Adipocyte (in vitro differentiated cells): ENCODE results near the gene PA2G4.
"Not testable (repeated sequence)": the region's sequence is repeated elsewhere in the genome, so short reads cannot be mapped to it uniquely, and the experiment has no call there.

Experiments
- DNase-seq: peaks from one replicate; pipeline ENCODE4 v3.0.0-alpha.2; 2015; ENCODE audit warnings: low read depth
- H3K27me3 ChIP-seq: replicated peaks from 2 replicates; pipeline ENCODE4 v1.7.0; 2013; ENCODE audit warnings: mild to moderate bottlenecking, low read length, moderate library complexity; ENCODE audit not compliant: control insufficient read depth, insufficient read depth
- H3K36me3 ChIP-seq: 2 replicates; pipeline ENCODE4 v1.7.0; 2013; ENCODE audit warnings: low read length, mild to moderate bottlenecking, moderate library complexity; ENCODE audit not compliant: control insufficient read depth, insufficient read depth, severe bottlenecking
- H3K4me1 ChIP-seq: 2 replicates; pipeline ENCODE4 v1.7.0; 2013; ENCODE audit warnings: mild to moderate bottlenecking, low read length, moderate library complexity; ENCODE audit not compliant: control insufficient read depth, insufficient read depth
- H3K4me3 ChIP-seq: 2 replicates; pipeline ENCODE4 v1.7.0; 2013; ENCODE audit warnings: mild to moderate bottlenecking, low read length, moderate library complexity
- H3K9ac ChIP-seq: 2 replicates; pipeline ENCODE4 v1.7.0; 2013; ENCODE audit warnings: mild to moderate bottlenecking, low read length, moderate library complexity
- H3K9me3 ChIP-seq: 2 replicates; pipeline ENCODE4 v1.7.0; 2013; ENCODE audit warnings: mild to moderate bottlenecking, low read length, moderate library complexity; ENCODE audit not compliant: control insufficient read depth

Gene PA2G4

DNA sequence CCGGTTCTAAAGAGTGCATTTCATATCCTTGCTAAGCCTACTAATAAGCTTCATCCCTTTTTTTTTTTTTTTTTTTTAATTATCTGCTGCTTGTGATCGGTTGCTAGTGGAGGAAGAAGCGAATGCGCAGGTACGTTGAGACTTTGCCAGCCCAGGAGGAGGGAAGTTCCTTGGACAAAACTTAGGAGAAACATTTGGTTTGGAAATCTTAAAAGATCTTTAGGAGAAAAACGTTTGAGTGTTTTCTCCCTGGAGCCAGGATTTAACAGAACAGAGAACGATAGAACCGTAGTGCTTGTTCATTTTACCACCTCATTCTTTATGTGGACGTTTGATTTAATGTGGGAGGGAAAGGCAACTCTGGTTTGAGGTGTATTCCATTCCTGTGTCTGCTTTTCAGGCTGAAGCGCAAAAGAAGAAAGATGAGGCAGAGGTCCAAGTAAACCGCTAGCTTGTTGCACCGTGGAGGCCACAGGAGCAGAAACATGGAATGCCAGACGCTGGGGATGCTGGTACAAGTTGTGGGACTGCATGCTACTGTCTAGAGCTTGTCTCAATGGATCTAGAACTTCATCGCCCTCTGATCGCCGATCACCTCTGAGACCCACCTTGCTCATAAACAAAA lies 12.8 kb downstream of the PA2G4 start:
- not testable (repeated sequence) for H3K9me3 ChIP-seq
- H3K4me3 ChIP-seq = peak overlapping the region; percentile 94
- peak overlapping the region; percentile 97 for H3K9ac ChIP-seq

DNA sequence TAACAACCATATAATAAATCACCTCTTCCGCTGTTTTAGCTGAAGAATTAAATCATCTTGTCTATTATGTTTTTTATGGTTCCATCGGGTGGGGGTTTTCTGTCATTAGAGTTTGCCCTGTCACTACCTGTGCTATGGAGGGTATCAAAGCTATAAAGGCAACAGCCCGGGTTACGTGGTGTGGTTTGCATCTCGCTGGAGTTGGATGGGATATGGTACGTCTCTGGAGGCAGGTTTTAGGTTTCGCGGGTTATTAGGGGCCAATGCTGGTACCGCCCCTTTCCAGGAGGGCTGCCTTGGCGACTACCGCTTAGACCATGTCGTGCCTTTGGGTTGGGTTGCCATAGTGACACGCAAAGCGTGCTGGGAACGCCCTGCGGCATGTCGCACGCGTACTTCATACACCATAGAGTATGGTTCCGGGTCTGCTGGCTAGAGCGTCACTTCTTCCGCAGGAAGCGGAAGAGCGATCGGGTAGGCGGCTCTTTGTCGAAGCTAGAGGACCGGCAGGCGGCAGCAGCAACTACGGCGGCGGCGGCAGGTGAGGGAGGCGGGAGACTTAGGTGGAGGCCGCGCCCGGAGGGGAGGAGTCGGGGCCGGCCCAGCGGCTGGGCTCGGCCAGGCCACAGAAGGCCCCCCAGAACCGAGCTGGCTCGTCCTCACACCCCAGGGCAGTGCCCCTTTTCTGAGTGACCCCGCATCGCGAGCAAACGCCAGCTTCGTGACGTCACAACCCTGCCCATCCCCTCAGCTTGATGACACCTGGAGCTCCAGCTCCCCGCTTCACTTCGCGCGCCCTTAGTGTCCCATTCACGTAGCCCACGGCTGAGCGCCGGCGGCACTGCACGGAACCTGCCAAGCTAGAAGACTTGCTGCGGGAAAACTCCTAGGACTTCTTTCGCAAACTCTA lies 13.7 kb downstream of the PA2G4 start, which contains the start of gene ZC3H10:
ZC3H10 (plus strand) TSS at position 489 of the 910 bp plus-strand sequence. CDS start 2,297 bp downstream, outside the sequence.
- no peaks in the 10 kb centered on the region for H3K27me3 ChIP-seq
- peak within 1 kb of the TSS; percentile 97 for H3K9ac ChIP-seq
- peak within 1 kb of the TSS; percentile 94 for H3K4me3 ChIP-seq
- peaks cover 32% of the 10 kb centered on the region for H3K36me3 ChIP-seq
- no peaks in the 10 kb centered on the region for H3K9me3 ChIP-seq
- peak; percentile 99 for DNase-seq
- peaks cover 27% of the 10 kb centered on the region for H3K4me1 ChIP-seq

More for the DNA sequence above, 12.8 kb downstream of the PA2G4 start:
- peaks cover 21% of the 10 kb centered on the region for H3K4me1 ChIP-seq
- H3K36me3 ChIP-seq = peaks cover 38% of the 10 kb centered on the region
- not testable (repeated sequence) for H3K27me3 ChIP-seq, DNase-seq

DNA sequence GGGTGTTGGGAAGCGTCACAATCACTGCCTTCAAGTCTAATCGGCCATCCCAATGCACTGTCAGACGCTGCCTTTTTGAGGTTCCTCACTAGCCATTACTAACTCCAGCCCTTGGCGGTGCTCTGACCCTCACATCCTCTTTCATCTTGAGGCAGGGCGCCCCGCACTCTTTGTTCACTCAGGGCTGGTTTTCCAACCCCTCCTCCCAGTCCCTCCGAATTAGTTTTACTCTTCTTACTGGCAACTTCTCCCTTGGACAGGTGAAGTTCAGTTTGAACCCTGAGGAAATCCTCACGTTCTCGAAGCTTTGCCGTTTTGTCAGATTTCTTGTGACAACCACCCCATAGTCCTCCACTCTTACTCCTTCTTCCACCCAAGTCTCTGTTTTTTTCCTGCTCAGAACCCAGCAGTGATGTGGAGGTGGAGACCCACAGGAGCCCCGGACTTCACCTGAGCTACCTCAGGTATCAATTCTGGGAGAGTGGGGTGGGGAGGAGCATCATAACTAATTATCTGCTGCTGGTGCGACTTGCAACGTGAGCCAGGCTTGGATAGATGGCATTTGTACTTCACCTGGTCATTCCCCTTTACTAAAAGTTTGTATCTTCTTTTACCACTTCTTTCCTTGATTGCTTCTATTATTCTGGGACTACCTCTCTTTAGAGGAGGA lies 14.5 kb downstream of the PA2G4 start:
- DNase-seq = no peak
- Histone ChIP-seq H3K4me3 (peak overlapping the region; percentile 94), H3K36me3 (peaks cover 24% of the 10 kb centered on the region), H3K4me1 (peaks cover 28% of the 10 kb centered on the region), H3K9ac (peak overlapping the region; percentile 97), H3K27me3 (no peaks in the 10 kb centered on the region), H3K9me3 (no peaks in the 10 kb centered on the region)

DNA sequence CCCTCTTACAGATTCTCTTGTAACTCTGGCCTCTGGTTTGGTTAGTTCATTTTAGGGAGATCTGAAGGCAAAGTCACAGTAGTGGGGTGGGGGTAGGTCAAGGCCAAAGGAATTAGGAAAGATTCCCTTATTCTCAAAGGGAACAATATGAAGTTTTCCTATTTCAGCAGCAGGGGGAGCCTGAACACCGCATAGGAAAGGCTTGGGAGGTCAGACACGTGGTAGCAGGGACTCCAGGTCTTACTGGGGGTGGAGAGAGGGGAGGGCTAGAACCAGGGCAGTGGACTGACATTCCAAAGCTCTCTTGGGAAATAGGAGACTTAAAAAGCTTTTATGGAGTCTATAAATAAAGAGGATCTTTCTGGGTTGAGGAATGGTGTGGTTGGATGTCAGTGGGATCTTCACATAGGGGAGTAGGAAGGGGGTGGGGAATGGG lies 15.0 kb downstream of the PA2G4 start:
- Histone ChIP-seq H3K9me3 (no peaks in the 10 kb centered on the region), H3K36me3 (peaks cover 23% of the 10 kb centered on the region), H3K4me3 (peak overlapping the region; percentile 94), H3K9ac (peak overlapping the region; percentile 97), H3K27me3 (no peaks in the 10 kb centered on the region), H3K4me1 (peaks cover 28% of the 10 kb centered on the region)
- DNase-seq = peak; percentile 95

DNA sequence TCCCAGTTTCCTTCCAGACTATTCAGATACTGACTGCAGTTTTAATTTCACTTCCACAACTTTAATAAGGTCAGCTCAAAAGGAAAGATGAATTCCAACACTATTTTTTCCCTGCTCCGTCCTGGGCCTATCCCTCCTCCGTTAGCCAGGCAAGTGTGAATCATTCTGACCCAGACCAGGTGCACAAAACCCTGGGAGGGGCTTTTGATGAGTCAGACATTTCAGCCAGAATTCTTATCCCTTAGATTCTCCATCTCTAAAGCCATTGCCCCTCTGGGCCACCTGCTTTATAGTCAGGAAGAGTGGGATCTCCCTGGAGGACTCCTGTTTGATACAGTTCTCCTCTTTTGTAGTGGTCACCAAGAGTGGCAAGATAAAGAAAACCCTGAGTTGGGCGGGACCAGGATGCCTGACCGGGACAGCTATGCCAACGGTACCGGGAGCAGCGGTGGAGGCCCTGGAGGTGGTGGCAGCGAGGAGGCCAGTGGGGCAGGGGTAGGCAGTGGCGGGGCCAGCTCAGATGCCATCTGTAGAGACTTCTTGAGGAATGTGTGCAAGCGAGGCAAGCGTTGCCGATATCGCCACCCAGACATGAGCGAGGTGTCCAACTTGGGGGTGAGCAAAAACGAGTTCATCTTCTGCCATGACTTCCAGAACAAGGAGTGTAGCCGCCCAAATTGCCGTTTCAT lies 15.9 kb downstream of the PA2G4 start:
- H3K36me3 ChIP-seq = peaks cover 23% of the 10 kb centered on the region
- H3K4me3 ChIP-seq = peak overlapping the region; percentile 51
- DNase-seq = no peak
- H3K9ac ChIP-seq = peak overlapping the region; percentile 97
- peaks cover 36% of the 10 kb centered on the region for H3K4me1 ChIP-seq
- H3K9me3 ChIP-seq = no peaks in the 10 kb centered on the region
- no peaks in the 10 kb centered on the region for H3K27me3 ChIP-seq

DNA sequence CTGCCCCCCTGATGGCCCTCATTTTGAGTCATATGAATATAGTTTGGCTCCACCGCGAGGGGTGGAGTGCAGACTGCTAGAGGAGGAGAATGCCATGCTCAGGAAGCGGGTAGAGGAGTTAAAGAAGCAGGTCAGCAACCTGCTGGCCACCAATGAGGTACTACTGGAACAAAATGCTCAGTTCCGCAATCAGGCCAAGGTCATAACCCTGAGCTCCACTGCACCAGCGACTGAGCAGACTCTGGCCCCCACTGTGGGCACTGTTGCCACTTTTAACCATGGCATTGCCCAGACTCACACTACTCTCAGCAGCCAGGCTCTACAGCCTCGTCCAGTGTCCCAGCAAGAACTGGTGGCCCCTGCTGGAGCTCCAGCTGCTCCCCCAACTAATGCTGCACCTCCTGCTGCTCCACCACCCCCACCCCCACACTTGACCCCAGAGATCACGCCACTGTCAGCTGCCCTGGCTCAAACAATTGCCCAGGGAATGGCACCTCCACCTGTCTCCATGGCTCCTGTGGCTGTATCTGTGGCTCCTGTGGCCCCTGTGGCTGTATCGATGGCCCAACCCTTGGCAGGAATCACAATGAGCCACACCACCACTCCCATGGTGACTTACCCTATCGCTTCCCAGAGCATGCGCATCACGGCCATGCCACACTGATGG lies 17.0 kb downstream of the PA2G4 start:
- no peak for DNase-seq

DNA sequence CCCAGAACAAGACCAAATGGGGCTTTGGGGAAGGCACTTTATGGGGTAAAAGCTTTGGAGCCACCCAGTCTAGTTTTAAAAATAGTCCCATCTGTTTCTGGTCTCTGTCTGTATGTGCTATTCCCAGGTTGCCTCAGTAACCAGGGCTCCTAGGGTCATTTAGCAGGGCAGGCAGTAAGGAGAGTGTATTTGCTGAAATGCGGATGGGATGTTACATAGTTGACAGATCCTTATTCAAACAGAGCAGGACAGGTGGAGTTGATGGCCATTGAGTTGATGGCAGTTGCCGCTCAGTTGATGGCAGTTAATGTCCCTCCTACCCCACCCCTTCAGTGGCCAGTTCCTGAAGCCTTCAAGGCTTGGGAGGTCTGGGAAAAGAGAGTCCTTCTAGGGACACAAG lies 18.3 kb downstream of the PA2G4 start:
- Histone ChIP-seq H3K36me3 (peaks cover 22% of the 10 kb centered on the region), H3K4me1 (peaks cover 57% of the 10 kb centered on the region), H3K9ac (no peak overlapping the region), H3K4me3 (no peak overlapping the region), H3K9me3 (no peaks in the 10 kb centered on the region), H3K27me3 (no peaks in the 10 kb centered on the region)
- no peak for DNase-seq

More for the DNA sequence above, 17.0 kb downstream of the PA2G4 start:
- H3K9me3 ChIP-seq = no peaks in the 10 kb centered on the region
- peaks cover 44% of the 10 kb centered on the region for H3K4me1 ChIP-seq
- no peak overlapping the region for H3K4me3 ChIP-seq
- H3K9ac ChIP-seq = no peak overlapping the region
- H3K27me3 ChIP-seq = no peaks in the 10 kb centered on the region
- H3K36me3 ChIP-seq = peaks cover 23% of the 10 kb centered on the region

DNA sequence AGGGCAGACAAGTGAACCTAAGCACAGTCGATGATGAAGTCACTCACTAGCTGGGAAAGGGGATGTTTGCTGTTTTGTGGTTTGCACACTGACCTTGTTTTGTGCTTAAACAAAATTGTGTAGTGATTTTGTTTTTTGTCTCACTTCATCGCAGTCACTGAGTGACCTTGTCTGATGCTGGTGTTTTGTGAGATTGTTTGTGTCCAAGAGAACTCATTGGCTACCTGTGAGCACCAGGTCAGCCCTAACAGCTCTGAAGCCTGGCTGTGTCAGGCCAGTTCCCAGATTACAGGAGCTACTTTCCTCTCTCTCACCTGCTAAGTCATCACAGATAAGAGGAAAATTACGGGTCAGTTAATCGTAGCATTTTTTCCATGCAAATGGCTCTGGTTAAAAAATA lies 19.8 kb downstream of the PA2G4 start:
- no peak for DNase-seq
- no peaks in the 10 kb centered on the region for H3K27me3 ChIP-seq
- H3K4me3 ChIP-seq = no peak overlapping the region
- H3K4me1 ChIP-seq = peaks cover 47% of the 10 kb centered on the region
- peaks cover 20% of the 10 kb centered on the region for H3K36me3 ChIP-seq
- no peak overlapping the region for H3K9ac ChIP-seq
- no peaks in the 10 kb centered on the region for H3K9me3 ChIP-seq

DNA sequence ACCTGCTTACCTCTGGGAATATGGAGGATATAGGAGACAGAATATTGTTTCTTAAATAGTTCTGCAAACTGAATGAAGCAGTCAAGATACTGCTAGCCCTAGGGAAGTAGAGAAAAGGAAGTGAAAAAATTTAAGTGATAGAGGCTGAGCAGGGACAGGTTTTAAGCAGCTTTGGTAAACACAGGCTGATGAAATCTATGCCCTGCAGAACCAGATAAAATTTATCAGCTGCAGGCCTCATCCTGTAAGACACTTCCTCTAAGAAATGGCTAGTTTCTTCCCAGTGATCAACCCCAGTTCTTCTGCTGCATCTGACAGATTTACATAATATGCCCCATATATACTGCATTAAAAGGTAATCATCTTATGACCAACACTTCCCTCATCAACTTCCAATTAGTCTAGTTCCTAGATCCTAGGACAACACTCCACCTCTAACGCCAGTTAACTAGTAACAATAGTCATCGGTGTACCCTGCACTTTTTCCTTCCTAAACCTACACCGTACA lies 22.4 kb downstream of the PA2G4 start:
- Histone ChIP-seq H3K4me3 (peak overlapping the region; percentile 79), H3K9me3 (no peaks in the 10 kb centered on the region), H3K36me3 (peaks cover 21% of the 10 kb centered on the region), H3K4me1 (peaks cover 45% of the 10 kb centered on the region), H3K9ac (peak overlapping the region; percentile 83), H3K27me3 (no peaks in the 10 kb centered on the region)
- no peak for DNase-seq

DNA sequence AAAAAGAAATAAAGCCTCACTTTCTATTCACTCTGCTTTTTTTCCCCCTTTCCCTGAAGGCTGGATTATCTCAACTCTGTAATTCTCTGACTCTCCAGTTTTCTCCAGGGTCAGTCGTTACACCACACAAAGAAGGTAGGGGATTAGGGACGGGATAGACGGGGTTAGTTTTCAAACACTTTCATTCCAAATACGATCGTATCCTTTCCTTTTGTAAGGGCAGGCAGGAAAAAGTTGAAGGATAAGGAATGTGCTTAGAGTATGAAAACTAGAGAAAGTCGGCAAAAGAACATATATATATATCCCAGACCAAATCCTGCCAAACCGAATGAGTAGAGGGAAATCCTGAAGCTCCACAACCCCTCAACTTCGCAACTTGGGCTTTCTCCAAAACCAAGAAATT lies 23.1 kb downstream of the PA2G4 start:
- peak overlapping the region; percentile 79 for H3K4me3 ChIP-seq
- no peaks in the 10 kb centered on the region for H3K27me3 ChIP-seq
- no peaks in the 10 kb centered on the region for H3K9me3 ChIP-seq
- H3K36me3 ChIP-seq = peaks cover 23% of the 10 kb centered on the region
- no peak for DNase-seq
- peak overlapping the region; percentile 83 for H3K9ac ChIP-seq
- peaks cover 44% of the 10 kb centered on the region for H3K4me1 ChIP-seq
